Mesendoderm (in vitro differentiated cells): ENCODE measurements around the gene POLR3G.

Experiments
- DNase-seq: peaks from one replicate; pipeline ENCODE4 v3.0.0; 2013
- H2AK5ac ChIP-seq: 2 replicates; pipeline ENCODE4 v1.6.1; 2013; ENCODE audit warnings: low read length, inconsistent platforms
- H2BK120ac ChIP-seq: 2 replicates; pipeline ENCODE4 v1.6.1; 2013; ENCODE audit warnings: low read depth, mild to moderate bottlenecking, low read length, moderate library complexity, mixed read lengths
- H2BK15ac ChIP-seq: replicated peaks from 2 replicates; pipeline ENCODE4 v1.6.1; 2013; ENCODE audit warnings: low read depth, mild to moderate bottlenecking, moderate library complexity
- H2BK5ac ChIP-seq: 2 replicates; pipeline ENCODE4 v1.6.1; 2013; ENCODE audit warnings: low read length, inconsistent platforms
- H3K18ac ChIP-seq: 2 replicates; pipeline ENCODE4 v1.6.1; 2013; ENCODE audit warnings: mild to moderate bottlenecking, low read length, mixed read lengths
- H3K23ac ChIP-seq: one replicate; pipeline ENCODE4 v1.6.1; 2013; ENCODE audit warnings: low read length
- H3K27ac ChIP-seq: 2 replicates; pipeline ENCODE4 v1.5.1; 2013; ENCODE audit warnings: low read depth, mild to moderate bottlenecking, inconsistent platforms, low read length, moderate library complexity
- H3K27me3 ChIP-seq: 2 replicates; pipeline ENCODE4 v1.6.1; 2013; ENCODE audit warnings: low read length, control low read depth, mild to moderate bottlenecking, inconsistent platforms; ENCODE audit not compliant: insufficient read depth, poor library complexity
- H3K36me3 ChIP-seq: 2 replicates; pipeline ENCODE4 v1.6.1; 2013; ENCODE audit warnings: low read length, inconsistent platforms; ENCODE audit not compliant: control insufficient read depth, insufficient read depth
- H3K4ac ChIP-seq: one replicate; pipeline ENCODE4 v1.6.1; 2013; ENCODE audit warnings: low read depth, mild to moderate bottlenecking, low read length, moderate library complexity
- H3K4me1 ChIP-seq: 2 replicates; pipeline ENCODE4 v1.6.1; 2013; ENCODE audit warnings: low read depth, low read length, inconsistent platforms; ENCODE audit not compliant: control insufficient read depth
- H3K4me2 ChIP-seq: 2 replicates; pipeline ENCODE4 v1.6.1; 2013; ENCODE audit warnings: low read length
- H3K4me3 ChIP-seq: 2 replicates; pipeline ENCODE4 v1.5.1; 2013; ENCODE audit warnings: mild to moderate bottlenecking, low read length
- H3K56ac ChIP-seq: one replicate; pipeline ENCODE4 v1.6.1; 2013; ENCODE audit warnings: low read length
- H3K79me1 ChIP-seq: 2 replicates; pipeline ENCODE4 v1.6.1; 2013; ENCODE audit warnings: low read length, inconsistent platforms
- H3K79me2 ChIP-seq: 2 replicates; pipeline ENCODE4 v1.6.1; 2013; ENCODE audit warnings: mild to moderate bottlenecking, low read length; ENCODE audit not compliant: control insufficient read depth, insufficient read depth
- H3K9ac ChIP-seq: 2 replicates; pipeline ENCODE4 v1.6.1; 2013; ENCODE audit warnings: low read length, inconsistent platforms
- H4K5ac ChIP-seq: one replicate; pipeline ENCODE4 v1.6.1; 2013; ENCODE audit warnings: low read length
- H4K8ac ChIP-seq: one replicate; pipeline ENCODE4 v1.6.1; 2013; ENCODE audit warnings: low read depth, mild to moderate bottlenecking, control low read depth, low read length, moderate library complexity
- WGBS: extraction: QIAGEN DNeasy Blood & Tissue Kit; methylation state at CpG from one replicate; pipeline ENCODE4 v1.1.7; 2013; ENCODE audit warnings: low lambda C conversion rate, missing lambda C conversion rate; ENCODE audit not compliant: insufficient coverage; ENCODE audit errors: extremely low coverage; 5-methylcytosine and 5-hydroxymethylcytosine counted together

The POLR3G gene

GRCh38 chr5:90446961-90447360, 27.7 kb upstream of the POLR3G start:
- Histone ChIP-seq H3K18ac (no peak overlapping the region), H3K79me2 (no peaks in the 10 kb centered on the region), H3K9ac (no peak overlapping the region), H2BK5ac (no peak overlapping the region), H2BK120ac (no peak overlapping the region), H3K56ac (no peak overlapping the region), H2BK15ac (no peak overlapping the region), H3K27me3 (no peaks in the 10 kb centered on the region), H4K5ac (no peak overlapping the region), H3K4me1 (no peaks in the 10 kb centered on the region), H3K23ac (no peak overlapping the region), H4K8ac (no peak overlapping the region), H3K36me3 (no peaks in the 10 kb centered on the region), H3K4ac (no peak overlapping the region), H3K4me2 (no peak overlapping the region), H3K4me3 (no peak overlapping the region), H3K27ac (no peak overlapping the region), H3K79me1 (no peaks in the 10 kb centered on the region), H2AK5ac (no peak overlapping the region)
- DNase-seq = no peak

GRCh38 chr5:90461288-90461687, 13.4 kb upstream of the POLR3G start:
- H4K8ac ChIP-seq = no peak overlapping the region
- H3K36me3 ChIP-seq = no peaks in the 10 kb centered on the region
- H4K5ac ChIP-seq = no peak overlapping the region
- H3K4me1 ChIP-seq = no peaks in the 10 kb centered on the region
- H3K18ac ChIP-seq = no peak overlapping the region
- WGBS = no CpG with 5 or more reads among the region's 4 CpGs
- no peak overlapping the region for H3K9ac ChIP-seq
- H3K56ac ChIP-seq = no peak overlapping the region
- no peak overlapping the region for H2BK120ac ChIP-seq
- H3K79me2 ChIP-seq = no peaks in the 10 kb centered on the region
- H3K23ac ChIP-seq = no peak overlapping the region
- no peak overlapping the region for H2AK5ac ChIP-seq
- H3K4me3 ChIP-seq = no peak overlapping the region
- H3K4ac ChIP-seq = no peak overlapping the region
- no peak overlapping the region for H3K4me2 ChIP-seq
- no peak overlapping the region for H2BK15ac ChIP-seq
- H3K79me1 ChIP-seq = no peaks in the 10 kb centered on the region
- peak; percentile 6 for DNase-seq
- no peak overlapping the region for H2BK5ac ChIP-seq
- H3K27ac ChIP-seq = no peak overlapping the region
- H3K27me3 ChIP-seq = no peaks in the 10 kb centered on the region

- DNase-seq = no peak
- no peaks in the 10 kb centered on the region for H3K79me1 ChIP-seq
- H2BK5ac ChIP-seq = no peak overlapping the region
- no peak overlapping the region for H4K5ac ChIP-seq
- no CpG with 5 or more reads among the region's 9 CpGs for WGBS
- no peaks in the 10 kb centered on the region for H3K36me3 ChIP-seq
- no peaks in the 10 kb centered on the region for H3K27me3 ChIP-seq
- no peak overlapping the region for H3K23ac ChIP-seq
- no peak overlapping the region for H2BK15ac ChIP-seq
- peak overlapping the region; percentile 89 for H3K9ac ChIP-seq
- H3K4me2 ChIP-seq = peak overlapping the region; percentile 93
- H3K18ac ChIP-seq = no peak overlapping the region
- peaks cover 3% of the 10 kb centered on the region for H3K79me2 ChIP-seq
- peak overlapping the region; percentile 97 for H3K56ac ChIP-seq
- no peak overlapping the region for H4K8ac ChIP-seq
- H3K4ac ChIP-seq = no peak overlapping the region
- H2AK5ac ChIP-seq = no peak overlapping the region
- peak overlapping the region; percentile 80 for H3K4me3 ChIP-seq
- peaks cover 12% of the 10 kb centered on the region for H3K4me1 ChIP-seq
- no peak overlapping the region for H3K27ac ChIP-seq
- H2BK120ac ChIP-seq = no peak overlapping the region
Measured at GRCh38 chr5:90472783-90473395, 1.8 kb upstream of the POLR3G start.

- Histone ChIP-seq H3K4me3 (peak overlapping the region; percentile 80), H3K18ac (no peak overlapping the region), H3K4me1 (peaks cover 12% of the 10 kb centered on the region), H2BK15ac (no peak overlapping the region), H3K4me2 (peak overlapping the region; percentile 93), H3K27ac (no peak overlapping the region), H3K36me3 (no peaks in the 10 kb centered on the region), H3K79me2 (peaks cover 5% of the 10 kb centered on the region), H3K9ac (peak overlapping the region; percentile 89), H3K27me3 (no peaks in the 10 kb centered on the region), H4K5ac (no peak overlapping the region), H2BK120ac (no peak overlapping the region), H3K4ac (no peak overlapping the region), H3K56ac (peak overlapping the region; percentile 97), H4K8ac (no peak overlapping the region), H3K79me1 (no peaks in the 10 kb centered on the region), H3K23ac (peak overlapping the region; percentile 83), H2AK5ac (no peak overlapping the region), H2BK5ac (no peak overlapping the region)
- peak; percentile 64 for DNase-seq
- WGBS = no CpG with 5 or more reads among the region's 56 CpGs
Measured at GRCh38 chr5:90473396-90474234, 1.0 kb upstream of the POLR3G start.

- no peak overlapping the region for H2BK15ac ChIP-seq
- H2BK120ac ChIP-seq = no peak overlapping the region
- peaks cover 5% of the 10 kb centered on the region for H3K79me2 ChIP-seq
- H3K4ac ChIP-seq = no peak overlapping the region
- H2BK5ac ChIP-seq = no peak overlapping the region
- no peaks in the 10 kb centered on the region for H3K27me3 ChIP-seq
- no peak overlapping the region for H3K18ac ChIP-seq
- no peak overlapping the region for H3K27ac ChIP-seq
- no CpG with 5 or more reads among the region's 17 CpGs for WGBS
- peak overlapping the region; percentile 51 for H3K4me2 ChIP-seq
- no peak overlapping the region for H4K8ac ChIP-seq
- peaks cover 12% of the 10 kb centered on the region for H3K4me1 ChIP-seq
- H3K4me3 ChIP-seq = peak overlapping the region; percentile 29
- no peaks in the 10 kb centered on the region for H3K36me3 ChIP-seq
- no peak overlapping the region for H3K23ac ChIP-seq
- no peak overlapping the region for H2AK5ac ChIP-seq
- H4K5ac ChIP-seq = no peak overlapping the region
- no peak overlapping the region for H3K9ac ChIP-seq
- no peak for DNase-seq
- H3K56ac ChIP-seq = peak overlapping the region; percentile 54
- no peaks in the 10 kb centered on the region for H3K79me1 ChIP-seq
Measured at GRCh38 chr5:90475436-90475980, 844 bp downstream of the POLR3G start.
